Measurements from ENCODE around the gene CAPZA2.
"Not testable (repeated sequence)": the region's sequence is repeated elsewhere in the genome, so short reads cannot be mapped to it uniquely, and the experiment has no call there.

Gene CAPZA2

GRCh38 chr7:116955801-116956476 lies 93.6 kb downstream of the CAPZA2 start:
- DNase-seq = no peak

GRCh38 chr7:116956477-116956804 lies 94.1 kb downstream of the CAPZA2 start:
- DNase-seq = no peak

- DNase-seq = no peak
These were observed 95.5 kb downstream of the CAPZA2 start for GRCh38 chr7:116957874-116958273.

GRCh38 chr7:116961966-116962673 lies 99.7 kb downstream of the CAPZA2 start:
- DNase-seq = not testable (repeated sequence)

- DNase-seq = no peak
These were observed 100.8 kb downstream of the CAPZA2 start for GRCh38 chr7:116963234-116963633.

GRCh38 chr7:116966601-116967000 lies 104.2 kb downstream of the CAPZA2 start:
- DNase-seq = no peak

- DNase-seq = no peak
These were observed 105.0 kb downstream of the CAPZA2 start for GRCh38 chr7:116967254-116967922.

- no peak for DNase-seq
These were observed 105.6 kb downstream of the CAPZA2 start for GRCh38 chr7:116967983-116968382.

- no peak for DNase-seq
These were observed 106.2 kb downstream of the CAPZA2 start for GRCh38 chr7:116968631-116969030.

GRCh38 chr7:116969371-116969902 lies 107.0 kb downstream of the CAPZA2 start:
- no peak for DNase-seq

- no peak for DNase-seq
These were observed 108.0 kb downstream of the CAPZA2 start for GRCh38 chr7:116970238-116970910.

- not testable (repeated sequence) for DNase-seq
These were observed 108.8 kb downstream of the CAPZA2 start for GRCh38 chr7:116971153-116971552.

Measured in NCI-H2081 (cell line).